Superior temporal gyrus (tissue), 1 donor: Measurements from ENCODE around the gene SPATA9.

Experiments used
- DNase-seq: peaks from one replicate; pipeline ENCODE4 v3.0.0-alpha.2; 2016; ENCODE audit errors: extremely low spot score

The SPATA9 gene

DNA sequence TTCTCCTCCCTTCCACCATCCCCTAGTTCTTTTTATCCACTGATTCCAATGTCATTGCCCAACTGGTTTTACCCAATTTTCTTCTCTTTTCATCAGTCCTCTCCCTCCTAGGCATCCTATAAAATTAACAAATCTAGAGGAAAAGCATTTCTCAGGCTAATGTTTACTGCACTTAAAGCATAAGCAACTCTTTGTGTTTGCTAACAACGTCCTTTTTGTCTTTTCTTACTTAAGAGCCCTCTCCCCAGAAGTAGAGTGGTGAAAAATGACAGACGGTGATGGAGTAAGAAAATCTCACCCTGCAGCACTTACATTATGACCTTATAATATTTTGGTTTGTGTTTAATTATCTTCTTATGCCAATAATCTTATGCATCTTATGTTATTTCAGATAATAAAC, 1.6 kb upstream of the SPATA9 start:
- no peak for DNase-seq

DNA sequence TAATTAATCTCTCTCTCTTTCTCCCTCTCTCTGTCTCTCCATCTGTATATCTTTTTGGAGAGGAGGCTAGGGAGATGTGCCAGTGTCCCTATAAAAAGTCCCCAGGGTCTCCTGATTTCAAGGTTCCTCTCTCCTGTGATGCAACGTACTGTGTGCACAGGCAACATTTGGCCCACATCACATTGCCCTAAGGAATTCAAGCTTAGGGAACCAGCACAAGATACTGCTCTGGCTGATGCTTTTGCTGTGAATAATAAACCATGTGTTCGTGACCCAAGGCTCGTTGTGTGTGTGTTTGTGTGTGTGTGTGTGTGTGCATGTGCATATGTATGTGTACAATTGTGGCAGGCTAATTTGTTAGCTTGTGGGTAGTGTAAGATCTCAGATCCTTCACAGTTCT, 9.7 kb downstream of the SPATA9 start:
- DNase-seq = no peak

DNA sequence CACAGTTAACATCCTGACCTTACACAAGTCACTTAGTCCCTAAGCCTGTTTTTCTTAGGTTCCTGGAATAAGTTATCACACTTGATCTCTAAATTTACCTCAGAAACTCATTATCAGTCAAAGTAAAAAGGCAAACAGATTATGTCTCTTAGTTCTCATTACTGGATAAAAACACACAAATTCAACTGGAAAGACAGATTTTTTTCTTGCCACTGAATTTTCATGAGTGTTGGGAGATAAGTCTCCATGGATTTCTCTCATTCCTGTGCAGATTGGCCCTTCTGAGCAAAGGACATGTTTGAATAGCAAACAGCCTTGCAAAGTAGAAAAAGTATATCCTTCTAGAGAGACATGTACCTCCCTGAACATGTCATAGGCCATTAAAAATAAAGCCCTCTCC, 10.2 kb downstream of the SPATA9 start:
- no peak for DNase-seq

DNA sequence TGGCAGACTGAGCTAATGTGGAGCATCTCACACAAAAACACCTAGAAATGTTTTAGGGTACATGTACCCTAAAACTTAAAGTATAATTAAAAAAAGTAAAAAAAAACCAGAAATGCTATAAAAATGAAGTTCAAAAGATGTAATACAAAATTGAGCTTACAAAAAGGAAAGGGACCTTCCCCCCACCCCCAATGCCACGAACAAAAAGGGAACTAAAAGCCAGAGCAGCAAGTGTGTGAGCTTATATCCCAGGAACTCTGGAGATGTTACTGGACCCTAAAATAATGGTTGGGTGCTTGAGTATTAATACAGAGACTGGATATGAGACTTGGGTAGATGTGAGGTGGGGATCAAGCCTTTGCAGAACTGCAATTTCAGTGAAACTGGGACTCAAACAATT, 11.0 kb downstream of the SPATA9 start:
- DNase-seq = no peak

DNA sequence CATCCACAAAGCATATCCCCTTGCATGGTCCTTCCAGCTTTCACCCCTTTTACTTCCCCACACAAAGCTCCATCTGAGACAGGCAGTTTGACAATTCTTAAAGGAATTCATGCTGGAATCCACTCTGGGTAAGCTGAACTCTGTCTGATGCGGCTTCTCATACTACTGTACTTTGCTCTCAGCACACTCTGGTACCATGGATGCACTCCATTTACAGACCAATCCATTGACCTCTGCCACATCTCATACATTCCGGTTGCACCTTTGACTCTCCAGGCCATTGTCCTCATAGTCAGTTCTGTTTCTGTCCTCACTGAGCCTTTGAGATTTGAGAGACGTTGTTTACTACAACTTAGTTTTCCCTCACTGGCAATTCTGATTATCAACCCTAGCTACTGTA, 12.2 kb downstream of the SPATA9 start:
- no peak for DNase-seq

DNA sequence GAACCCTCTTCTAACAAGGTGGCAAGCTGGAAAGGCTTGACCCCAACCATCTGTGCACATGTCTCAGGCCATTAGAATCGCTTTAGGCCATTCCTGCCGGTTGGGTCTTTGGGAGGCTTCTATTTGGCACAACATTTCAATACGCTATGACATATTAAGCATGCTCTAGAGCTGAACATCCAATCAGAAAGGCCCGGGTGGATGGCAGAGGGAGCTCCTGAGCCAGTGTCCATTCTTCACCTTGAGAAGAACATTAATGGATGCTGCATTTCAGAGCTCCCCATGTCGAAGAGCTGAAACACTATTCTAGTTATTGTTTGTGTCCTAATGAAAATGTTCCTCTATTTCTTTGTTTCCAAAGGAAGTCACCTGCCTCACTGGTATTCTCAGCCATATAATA, 12.8 kb downstream of the SPATA9 start:
- no peak for DNase-seq

DNA sequence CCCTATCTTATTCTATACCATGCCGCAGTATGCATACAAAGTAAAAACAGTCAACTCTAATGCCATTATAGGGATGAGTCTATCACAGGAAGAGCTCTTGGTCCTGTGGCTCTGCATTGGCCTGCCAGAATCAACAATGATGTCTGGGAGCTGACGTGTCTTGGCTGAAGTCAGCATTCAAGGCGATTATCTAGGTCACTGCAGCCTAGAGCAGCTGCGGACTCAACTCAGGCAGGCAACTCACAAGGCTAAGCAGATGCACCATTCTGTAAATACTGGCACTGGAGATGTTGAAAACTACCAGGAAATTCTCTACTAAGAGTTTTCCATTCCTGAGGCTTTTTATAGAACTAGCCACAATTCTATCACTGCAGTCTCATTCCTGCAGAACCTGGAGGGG, 13.3 kb downstream of the SPATA9 start:
- DNase-seq = peak; percentile 75

DNA sequence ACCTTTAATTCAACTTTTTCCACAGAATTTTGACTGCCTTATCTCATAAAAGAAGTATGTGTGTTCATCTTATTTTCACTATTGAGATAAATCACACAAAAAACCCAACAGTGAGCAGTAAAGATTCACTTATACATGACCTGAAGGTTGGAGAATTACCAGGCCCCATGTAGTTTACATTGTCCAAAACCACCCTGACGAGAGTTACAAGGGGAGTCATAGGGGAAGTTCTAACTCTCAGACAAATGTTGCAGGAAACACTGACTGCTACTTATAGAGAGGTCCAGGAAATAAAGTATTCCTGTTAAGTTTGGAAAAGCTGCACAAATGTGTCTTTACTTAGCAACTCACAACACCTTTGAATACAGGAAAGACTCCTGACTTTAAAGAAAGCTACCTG, 14.1 kb downstream of the SPATA9 start:
- no peak for DNase-seq

DNA sequence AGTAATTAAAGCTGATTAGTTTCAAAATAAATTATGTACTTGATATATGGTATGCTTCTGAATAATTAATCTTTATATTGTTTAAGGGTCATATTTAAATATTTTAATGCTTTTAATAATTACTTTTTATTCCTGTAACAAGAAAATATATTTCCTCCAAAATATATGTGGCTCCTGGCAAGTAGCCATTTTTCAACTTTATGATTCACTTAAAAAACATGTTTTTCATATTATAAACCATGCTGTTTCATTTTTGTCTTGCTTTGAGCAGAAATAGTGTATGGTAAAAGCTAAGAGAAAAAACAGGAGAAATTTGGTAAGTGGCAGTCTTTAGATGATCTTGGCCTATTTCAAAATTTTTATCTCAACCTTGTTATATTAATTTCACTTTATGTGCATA, 14.6 kb downstream of the SPATA9 start:
- DNase-seq = no peak

DNA sequence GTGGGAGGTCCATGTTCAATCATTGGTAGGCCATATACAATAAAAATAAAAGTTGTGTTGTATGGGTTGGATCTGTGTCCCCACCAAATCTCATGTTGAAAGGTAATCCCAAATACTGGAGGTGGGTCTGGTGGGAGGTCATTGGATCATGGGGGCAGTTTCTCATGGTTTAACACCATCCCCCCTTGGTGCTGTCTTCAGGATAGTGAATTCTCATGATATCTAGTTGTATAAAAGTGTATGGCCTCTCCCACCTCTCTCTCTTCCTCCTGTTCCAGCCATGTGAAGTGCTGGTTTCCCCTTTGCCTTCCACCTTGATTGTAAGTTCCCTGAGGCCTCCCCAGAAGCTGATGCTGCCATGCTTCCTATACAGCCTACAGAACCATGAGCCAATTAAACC, 15.1 kb downstream of the SPATA9 start:
- DNase-seq = no peak

DNA sequence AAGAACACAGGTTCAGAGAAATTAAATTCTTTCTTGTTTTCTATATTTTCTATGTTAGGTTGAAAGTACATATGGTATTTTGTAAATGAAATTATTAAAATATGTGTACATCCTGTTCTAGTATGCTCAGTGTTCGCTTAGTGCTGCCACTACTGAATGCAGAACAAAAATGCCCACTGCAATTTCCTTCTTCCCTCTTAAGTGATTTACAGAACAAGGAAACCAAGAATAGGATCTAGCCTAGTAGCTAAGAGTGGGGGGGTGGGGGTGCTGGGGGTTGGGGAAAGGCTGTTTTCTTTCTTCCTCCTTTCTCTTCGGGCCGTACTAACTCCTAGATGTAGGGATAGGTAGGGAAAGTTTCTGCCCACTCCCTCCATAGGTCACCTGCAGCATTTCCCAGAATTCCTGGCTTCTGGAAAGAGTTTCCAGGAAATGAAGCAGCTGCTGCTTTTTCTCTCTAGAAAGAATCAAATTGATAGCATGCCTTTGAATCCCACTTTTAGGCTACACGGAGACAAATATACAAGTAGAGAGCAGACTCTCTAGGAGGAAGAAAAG, 15.7 kb downstream of the SPATA9 start:
- no peak for DNase-seq

DNA sequence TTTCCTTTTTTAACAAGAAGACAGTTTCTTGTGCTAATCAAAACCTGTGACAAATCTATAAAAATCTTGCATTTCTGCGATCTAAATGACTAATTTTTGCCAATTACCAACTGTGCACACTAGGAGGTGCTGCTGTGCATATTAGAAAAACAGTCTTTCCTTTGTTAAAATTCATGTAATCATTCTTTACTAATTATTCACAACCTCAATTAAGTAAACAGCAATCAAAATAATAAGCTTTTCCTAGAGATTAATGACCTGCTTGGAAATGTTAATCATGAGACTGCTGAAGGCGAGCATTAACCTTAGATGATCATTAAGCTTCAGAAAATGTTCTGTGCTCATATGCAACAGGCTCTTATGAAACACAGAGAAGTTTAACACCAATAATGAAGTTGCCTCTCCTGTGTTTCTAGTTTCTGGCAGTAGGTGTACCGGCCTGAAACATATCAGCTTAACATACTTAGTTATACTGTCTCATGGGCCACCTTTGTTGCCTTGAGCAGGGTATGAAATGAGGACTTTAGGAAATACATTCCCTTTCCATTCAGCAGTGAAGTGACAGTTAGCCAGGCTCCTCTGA, 18.5 kb downstream of the SPATA9 start:
- peak; percentile 90 for DNase-seq

DNA sequence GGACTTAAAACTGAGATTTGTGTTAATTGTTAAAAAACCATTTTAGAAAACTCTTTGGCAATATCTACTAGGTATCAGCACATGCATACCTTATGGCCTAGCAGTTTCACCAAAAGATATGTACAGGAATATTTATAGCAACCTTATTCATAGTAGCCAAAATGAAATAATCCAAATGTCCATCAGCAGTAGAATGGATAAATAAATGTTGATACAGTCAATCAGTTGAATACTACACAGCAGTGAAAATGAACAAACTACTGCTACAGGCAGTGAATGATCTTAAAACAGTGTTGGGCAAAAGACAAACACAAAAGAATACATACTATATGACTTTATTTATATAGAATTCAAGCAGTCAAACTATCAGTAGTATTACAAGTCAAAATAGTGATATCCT, 19.8 kb downstream of the SPATA9 start:
- DNase-seq = no peak

DNA sequence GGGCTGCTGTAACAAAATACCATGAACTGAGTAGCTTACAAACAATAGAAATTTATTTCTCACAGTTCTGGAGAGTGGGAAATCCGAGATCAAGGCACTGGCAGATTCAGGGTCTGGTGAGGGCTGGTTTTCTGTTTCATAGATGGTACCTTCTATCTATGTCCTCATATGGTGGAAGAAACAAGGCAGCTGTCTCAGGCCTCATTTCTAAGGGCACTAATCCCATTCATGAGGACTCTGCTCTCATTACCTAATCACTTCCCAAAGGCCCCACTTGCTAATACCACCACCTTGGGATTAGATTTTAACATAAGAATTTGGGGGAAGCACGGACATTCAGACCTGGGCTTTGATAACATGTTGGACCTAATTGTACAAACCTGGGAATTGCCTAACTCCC, 22.7 kb downstream of the SPATA9 start:
- DNase-seq = no peak

DNA sequence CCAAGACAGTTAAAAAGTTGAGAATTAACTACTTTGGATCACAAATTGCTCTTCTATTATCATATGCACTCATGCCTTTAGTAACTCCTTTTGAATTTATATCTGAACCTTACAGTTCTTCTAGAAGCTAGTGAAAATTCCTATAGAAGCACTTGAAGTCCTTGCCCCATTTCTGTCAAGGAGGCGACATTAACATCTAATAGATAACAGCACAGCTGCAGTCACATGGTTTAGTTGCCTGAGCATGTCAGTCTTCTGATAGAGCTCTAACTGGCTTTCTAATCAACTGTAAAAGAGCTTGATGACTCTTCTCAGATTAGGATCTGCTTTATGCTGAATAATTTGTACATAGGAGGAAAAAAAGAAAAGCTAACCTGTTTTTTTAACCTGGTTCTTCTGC, 27.2 kb downstream of the SPATA9 start:
- no peak for DNase-seq

DNA sequence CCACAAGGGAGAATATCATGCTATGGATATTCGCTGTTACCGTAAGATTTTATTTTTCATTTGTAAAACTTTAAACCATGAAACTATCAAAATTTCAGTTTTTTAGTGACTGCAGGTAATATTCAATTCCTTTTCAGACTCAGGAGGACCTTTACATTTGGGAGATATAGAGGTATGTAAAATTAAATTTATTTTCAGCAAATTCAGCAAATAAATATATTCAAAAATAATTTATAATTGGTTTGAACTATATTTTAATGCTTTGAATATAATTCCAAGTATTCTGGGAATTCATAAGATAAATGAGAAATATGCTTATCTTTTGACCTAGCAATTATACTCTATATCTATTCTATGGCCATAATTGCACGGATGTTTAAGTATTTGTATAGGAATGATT, 28.6 kb downstream of the SPATA9 start:
- DNase-seq = no peak

DNA sequence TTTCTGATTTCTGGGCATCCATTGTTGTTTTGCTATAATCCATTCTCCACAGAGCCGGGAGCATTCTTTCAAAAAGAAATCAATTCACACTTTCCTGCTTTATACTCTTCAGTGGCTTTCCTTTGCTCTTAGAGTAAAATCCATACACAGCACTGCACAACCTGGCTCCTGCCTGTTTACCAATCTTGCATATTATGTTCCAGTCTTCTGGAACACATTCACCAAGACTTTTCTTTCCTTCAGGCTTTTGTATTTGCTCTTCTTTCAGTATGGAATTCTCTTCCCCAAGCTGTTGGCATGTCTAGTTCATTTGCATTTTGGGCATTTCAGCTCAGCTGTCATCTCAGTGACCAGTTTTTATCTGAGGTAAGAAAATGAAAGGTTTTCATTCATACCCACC, 29.9 kb downstream of the SPATA9 start:
- DNase-seq = no peak

DNA sequence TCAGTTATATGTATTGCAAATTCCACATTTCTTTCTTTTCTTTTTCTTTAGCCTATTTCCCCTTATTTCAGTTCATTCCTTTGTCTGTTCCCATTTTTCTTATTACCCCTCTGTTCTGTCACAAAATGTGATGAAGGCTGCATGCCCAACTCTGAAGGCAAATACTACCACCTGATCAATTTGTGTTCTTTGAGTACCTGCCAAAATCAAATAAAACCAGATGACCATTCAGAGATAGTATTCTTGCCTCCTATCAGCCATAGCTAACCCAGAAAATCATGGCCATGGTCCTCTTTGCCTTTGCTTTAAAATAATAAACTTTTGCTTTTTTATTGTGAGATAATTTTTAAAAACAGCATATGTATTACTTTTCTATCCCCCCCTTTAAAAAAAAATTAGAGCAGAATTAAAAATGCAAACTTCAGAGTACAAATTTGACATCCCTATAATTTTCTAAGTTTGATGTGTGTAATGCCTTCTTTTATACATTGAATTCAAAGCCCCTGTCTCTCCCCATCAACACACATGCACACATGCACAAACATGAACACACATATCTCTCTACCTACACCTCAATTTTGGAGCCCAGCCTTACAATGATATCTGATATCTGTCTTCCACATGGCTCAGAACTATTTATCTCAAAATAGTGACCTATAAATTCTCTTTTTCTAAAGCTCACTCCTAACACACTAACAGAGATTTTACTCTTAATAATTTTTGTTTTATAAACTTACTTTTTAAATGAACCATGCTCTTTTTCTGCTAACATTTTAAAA, 32.8 kb downstream of the SPATA9 start:
- no peak for DNase-seq

DNA sequence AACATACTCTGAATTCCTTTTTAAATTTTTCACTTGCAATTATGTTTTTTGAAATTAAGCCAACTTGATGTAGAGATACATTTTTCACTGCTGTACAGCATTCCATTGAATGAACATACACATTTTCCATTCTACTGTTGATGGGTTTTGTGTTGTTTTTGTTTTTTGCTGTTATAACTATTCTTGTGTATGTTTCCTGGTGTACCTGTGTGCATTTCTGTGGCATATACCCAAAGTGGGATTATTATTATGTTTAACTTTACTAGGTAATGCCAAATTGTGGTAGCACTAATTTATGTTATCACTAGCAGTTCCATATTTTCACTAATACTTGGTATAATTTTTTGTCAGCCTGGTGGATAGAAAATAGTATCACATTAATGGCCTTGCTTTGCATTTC, 33.5 kb downstream of the SPATA9 start:
- DNase-seq = no peak

DNA sequence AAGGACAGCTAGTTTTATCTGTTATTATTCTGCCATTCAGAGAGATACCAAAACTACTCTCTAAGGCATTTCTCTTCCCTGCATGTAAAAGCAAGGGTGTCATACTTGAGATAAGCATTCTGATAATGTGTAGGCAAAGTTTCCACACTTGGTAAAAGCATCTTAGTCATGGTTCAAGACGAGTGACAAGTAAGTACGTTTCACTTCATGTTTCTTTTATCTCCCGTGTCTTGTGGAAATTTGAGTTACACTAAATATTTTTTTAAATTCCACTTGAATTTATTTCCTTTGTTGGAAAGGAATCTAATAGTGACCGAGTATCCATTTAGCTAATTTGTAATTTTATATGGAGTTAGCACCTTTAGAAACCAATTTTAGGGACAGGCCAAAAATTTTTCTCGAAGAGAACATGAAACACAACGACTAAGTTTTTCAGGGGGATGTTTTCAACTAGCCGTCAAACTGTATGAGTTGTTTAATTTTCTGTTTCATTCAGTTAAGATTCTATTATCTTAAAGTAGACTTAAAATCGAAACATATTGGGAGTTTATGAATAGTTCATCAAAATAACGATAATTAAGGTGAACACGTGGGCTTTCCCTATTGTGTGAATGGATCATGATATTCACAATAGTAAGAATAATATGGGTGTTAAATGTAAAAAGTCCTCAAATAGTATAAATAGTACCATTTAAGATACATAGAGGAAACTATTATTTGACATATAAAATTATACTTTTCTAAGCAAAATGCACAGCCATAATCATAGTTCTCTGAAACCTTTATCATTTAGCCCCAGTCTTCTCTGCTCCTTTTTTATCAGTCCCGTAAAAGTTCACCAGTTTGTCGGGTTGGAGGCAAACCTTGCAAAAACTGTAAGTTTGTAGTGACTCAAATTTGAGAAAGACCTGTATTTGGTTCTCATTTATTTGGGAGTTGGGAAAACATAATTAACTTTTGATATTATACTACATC, 34.6 kb downstream of the SPATA9 start:
- peak; percentile 46 for DNase-seq

DNA sequence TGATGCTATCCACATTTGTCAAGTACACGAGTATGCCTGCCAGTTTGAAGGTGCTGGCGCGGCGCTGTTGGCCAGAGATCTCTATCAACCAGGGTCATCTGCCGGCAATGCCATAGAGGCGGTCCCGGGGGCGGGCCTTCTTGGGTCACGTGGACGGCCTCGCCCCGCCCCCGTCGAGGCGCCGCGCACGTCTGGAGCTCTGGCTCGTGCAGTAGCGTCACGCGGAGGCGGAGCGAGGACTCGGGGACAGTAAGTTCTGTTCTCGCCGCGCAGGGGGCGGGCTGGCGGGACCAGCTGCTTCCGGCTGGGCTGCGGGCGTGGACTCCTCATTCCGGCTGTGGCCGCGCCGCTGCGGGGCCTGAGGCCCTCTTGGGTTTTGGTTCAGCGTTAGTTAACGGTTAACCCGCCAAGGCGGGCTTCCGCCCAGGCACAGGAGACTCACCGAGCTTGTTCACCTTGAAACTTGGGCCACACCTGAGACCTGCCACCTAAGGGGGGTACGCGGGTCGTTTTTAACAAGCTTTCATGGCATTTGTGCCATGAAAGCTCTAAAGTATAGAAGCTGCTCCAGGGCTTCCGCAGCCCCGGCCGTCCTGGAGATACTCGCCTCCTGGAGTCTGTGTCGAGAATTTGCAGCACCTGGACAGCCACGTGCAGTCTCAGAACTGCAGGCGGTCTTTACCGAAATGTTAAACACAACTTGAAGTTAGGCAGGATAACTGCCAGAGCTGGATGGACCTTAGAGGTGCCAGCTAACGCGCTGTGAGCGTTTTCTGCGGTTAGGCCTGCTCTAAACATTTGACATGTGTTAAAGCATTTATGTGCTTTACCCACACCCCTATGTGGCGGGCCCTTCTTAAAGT, 36.0 kb downstream of the SPATA9 start, which contains the start of gene RFESD:
RFESD (plus strand) TSS at position 209 of the 863 bp plus-strand sequence. CDS start 5,495 bp downstream, outside the sequence.
- DNase-seq = peak; percentile 96
